HL-60/S4 (cell line): ENCODE measurements around the gene NDRG4.

Experiments
- in situ Hi-C: fragments of 300-500 bp; cut with MboI; formaldehyde crosslinking; loops from 2 replicates; pipeline ENCODE4 v1.14.3; 2022; ENCODE audit warnings: low sequenced_read_pairs

NDRG4 gene

DNA sequence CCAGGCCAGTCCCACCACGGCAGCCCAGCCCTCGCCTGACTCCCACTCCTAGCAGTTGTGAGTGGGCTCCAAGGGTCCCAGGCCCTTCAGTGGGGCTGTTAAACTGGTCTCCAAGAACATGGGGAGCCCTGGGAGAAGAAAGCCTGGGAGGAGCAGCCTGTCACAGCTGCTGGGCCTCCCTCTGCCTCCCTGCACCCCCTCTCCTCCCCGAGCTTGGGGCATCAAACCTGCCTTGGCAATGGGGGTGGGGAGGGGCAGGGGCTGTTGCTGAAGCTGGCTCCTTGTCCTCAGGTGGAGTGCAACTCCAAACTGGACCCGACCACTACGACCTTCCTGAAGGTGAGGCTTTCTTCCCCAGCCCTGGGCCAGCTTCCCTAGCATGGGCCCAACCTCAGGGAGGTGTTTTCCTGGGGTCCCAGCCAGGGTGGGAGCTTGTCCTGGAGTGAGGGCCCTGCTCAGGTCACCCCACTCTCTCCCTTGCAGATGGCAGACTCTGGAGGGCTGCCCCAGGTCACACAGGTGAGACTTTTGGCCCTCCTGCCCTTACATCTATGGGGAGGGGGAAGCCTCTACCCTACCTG, 8.8 kb downstream of the NDRG4 start:
- in situ Hi-C loops, result no loop called here

DNA sequence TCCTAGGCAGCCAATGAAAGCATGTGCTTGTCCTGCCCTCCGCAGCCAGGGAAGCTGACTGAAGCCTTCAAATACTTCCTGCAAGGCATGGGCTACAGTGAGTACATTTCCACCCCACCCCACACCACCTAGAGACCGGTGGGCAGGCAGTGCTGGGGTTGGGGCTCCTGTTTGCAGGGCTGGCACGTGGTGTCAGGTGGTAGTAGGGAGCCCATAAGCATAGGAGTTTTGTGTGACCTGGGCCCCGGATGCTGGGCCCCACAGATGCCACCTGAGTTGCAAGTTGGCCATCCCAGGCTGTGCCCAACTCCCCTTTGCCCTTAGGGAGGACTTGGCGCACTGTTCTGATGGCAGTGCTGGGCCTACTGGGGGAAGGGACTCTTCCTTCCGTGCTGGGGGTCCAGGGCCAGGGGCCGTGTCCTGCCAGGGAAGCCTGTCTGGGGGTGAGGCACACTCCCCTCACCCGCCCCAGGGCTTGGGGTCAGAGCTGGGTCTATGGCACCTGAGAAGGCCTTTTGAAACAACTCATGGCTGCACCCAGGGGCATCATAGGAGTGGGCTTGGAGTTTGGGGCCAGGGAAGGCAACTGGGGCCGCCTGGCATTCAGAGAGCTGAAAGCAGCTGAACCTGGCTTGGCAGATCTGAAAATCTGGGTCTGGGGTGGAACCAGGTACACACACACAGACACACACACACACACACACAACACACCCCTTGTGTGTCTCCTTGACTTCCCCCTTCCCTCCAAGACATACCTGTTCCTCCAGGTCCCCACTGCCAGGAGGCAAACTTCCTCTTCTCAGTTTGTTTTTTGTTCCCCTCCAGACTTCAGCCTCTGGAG, 9.5 kb downstream of the NDRG4 start:
- in situ Hi-C loops, result no loop called here

DNA sequence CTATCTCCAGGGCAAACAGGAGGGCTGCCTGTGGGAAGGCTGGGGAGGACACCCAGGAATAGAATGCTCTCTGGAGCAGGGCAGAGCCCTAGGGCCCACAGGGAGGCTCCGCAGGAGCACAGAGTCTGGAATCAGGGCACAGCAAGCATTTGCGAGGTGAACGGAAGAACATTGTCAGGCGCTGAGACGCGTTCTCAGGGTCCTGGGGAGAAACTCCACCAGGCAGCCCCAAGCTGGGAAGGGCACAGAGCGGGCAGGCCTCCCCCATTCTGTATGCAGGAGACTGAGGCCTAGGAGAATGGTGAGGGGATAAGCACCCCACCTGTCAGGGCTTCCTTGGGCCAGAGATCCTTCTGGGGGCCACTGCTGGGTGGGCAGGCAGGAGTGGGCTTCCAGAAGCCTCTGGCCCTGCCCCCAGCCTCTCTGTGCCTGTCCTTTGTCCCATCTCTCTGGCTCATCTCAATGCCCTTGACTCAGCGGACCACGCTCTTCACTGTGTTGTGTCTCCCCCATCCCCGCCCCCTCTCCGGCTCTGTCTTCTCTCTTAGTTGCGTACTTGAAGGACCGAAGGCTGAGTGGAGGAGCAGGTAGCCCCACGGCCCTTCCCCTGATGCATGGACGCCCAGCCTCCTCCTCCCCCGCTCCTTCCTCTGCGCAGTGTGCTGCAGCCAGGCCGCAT, 10.3 kb downstream of the NDRG4 start:
- in situ Hi-C loops, result no loop called here

DNA sequence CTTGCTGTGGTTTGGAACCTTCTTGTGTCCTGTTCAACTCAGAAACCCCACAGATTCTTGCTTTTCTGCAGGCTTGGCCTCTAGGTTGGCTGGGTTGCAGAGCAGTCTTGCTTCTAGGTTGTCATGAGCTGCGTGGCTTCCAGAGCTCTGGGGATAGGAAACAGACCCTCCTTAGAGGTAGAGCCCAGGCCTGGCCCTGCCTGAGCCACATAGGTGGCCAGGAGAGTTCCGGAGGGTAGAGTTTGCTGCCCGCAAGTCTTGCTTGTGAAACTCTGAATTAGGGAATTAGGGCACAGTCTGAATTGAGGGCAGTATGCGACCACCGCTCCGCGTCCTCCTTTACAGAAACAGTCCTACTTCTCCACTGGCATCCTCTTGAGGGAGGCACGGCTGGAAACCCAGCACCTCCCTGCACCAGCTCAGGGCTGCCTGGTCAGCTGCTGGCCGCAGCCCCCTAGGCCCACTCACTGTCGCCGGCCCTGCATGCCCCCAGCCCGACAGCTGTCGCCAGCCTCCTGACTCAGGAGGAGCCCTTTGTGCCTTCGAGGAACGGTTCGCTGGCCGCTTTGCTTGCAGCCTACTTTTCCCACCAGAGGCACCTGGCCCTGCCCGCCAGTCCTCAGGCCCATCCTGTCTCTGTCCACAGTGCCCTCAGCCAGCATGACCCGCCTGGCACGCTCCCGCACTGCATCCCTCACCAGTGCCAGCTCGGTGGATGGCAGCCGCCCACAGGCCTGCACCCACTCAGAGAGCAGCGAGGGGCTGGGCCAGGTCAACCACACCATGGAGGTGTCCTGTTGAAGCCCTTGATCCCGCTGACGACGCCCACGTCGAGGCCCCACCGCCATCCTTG, 11.1 kb downstream of the NDRG4 start:
- in situ Hi-C loops, result no loop called here

DNA sequence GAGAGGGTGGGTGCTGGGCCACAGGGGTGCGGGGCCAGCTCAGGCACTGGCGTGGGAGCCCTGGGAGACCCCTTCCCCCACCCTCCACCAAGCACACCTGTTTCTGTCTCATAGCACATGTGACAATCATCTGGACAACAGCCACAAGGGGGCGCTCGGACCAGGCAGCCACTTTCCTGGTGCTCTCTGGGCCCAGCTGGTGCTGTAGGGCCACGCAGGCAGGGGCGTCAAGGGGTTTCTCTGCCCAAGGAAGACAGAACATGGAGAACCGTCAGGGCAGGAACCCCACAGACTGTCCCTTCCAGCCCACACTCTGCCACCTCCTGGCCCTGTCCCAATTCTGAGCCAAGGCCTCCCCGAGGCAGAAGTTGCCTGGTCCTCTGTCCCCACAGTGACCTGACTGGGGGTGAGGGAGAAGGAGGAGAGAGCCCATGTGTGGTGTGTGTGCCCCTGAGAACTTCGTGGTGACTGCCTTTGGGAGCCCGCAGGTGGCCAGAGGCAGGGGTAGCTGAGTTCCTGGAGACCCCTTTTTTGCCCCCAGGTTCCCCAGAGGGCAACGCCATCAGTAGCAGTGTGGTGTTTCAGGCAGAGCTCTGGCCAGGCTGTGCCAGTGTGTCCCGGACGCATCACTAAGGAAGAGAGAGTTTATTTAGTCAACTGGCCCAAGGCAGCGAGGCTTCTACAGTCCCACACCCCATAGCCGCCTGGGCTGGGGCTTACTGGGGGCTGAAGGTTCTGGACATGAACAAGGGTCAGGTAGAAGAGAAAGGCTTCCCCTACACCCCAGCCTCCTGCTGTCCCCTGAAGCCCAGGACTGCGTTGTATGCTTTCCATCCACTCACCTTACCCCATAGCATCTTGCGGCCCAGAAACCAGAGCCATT, 12.2 kb downstream of the NDRG4 start:
- in situ Hi-C loops, result no loop called here

DNA sequence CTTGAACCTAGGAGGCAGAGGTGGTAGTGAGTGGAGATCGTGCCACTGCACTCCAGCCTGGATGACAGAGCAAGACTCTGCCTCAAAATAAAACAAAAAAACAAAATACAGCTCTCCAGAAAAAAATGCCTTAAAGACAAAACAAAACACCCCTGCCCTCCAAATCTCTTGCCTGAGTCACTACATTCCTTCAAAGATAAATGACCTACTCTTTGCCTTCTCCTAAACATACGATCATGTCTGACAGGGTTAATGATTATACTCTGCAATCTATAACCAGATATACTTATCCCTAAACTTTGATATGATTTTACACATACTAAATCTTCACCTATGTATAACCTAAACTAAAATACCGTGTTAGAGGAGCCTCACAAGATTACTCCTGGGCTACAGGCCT, 13.9 kb downstream of the NDRG4 start:
- in situ Hi-C loops, result no loop called here

DNA sequence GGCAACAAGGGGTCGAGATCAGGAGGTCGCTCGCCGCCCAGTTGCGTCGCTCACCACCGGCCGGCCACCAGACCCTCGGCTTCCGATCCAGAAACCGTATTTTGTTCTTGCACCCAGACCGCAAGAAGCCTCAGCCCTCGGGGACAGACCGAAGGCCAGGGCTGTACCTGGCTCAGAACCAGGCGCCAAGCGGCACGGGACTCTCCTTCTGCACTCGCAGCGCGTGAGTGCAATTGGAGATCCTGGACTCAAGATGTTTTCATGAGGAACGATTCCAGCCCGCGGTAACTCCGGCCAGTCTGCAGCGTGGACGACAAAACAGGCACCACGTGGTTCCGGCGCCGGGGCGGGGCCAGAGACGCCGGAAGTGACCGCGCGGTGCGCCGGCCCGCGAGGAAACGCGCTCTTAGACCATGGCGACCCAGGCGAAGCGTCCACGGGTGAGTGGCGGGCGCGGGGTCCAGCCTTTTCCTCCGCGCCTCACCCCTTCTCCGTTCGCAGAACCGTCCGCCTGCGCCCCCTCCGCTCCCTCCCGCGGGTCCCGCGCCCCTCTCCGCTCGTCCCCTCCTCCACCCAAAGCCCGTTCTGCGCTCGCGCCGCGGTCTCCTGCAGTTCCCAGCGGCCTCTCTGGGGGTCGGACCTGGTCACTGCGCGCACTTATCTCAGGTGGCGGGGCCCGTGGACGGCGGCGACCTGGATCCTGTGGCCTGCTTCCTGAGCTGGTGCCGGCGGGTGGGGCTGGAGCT, 15.4 kb downstream of the NDRG4 start, which contains the start of gene SETD6:
TSS of gene SETD6 (plus strand) at position 393 of the 746 bp plus-strand sequence. CDS start at position 414, 21 bp downstream.
- in situ Hi-C loops, result no loop called here

DNA sequence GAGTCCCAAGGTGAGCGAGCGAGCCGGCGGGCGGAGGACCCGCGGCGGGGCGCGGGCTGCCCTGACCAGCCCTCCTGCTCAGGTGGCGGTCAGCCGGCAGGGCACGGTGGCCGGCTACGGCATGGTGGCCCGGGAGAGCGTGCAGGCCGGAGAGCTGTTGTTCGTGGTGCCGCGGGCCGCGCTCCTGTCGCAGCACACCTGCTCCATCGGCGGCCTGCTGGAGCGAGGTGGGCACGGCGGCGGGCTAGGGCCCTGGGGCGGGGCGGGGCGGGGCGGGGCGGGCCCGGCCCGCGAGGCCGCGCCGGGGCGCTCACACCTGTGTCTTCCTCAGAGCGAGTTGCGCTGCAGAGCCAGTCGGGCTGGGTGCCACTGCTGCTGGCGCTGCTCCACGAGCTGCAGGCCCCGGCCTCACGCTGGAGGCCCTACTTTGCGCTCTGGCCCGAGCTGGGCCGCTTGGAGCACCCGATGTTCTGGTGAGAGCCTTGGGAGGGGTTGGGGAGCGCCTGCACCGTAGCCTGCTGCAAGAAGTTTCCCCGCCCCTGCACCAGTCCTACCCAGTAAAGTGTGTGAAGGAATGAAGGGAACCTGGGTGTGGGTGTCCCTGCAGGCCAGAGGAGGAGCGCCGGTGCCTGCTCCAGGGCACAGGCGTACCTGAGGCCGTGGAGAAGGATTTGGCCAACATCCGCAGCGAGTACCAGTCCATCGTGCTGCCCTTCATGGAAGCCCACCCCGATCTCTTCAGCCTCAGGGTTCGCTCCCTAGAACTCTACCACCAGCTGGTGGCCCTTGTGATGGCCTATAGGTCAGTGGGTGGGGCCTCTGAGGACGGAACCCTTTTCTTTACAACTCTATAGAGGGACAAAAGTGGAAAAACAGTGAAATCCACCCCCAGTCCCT, 16.2 kb downstream of the NDRG4 start:
- in situ Hi-C loops, result no loop called here

DNA sequence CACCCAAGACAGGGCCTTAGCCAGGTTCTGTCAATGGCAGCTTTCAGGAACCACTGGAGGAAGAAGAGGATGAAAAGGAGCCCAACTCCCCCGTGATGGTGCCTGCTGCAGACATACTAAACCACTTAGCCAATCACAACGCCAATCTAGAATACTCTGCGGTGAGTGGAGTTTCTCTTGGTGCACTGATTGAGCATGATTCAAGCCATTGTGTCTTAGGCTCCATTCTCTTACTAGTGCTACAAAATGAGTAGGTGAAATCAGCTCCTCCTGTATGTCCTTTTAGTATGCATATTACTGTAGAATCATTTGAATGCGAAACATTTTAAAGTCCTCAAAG, 16.8 kb downstream of the NDRG4 start:
- in situ Hi-C loops, result no loop called here

DNA sequence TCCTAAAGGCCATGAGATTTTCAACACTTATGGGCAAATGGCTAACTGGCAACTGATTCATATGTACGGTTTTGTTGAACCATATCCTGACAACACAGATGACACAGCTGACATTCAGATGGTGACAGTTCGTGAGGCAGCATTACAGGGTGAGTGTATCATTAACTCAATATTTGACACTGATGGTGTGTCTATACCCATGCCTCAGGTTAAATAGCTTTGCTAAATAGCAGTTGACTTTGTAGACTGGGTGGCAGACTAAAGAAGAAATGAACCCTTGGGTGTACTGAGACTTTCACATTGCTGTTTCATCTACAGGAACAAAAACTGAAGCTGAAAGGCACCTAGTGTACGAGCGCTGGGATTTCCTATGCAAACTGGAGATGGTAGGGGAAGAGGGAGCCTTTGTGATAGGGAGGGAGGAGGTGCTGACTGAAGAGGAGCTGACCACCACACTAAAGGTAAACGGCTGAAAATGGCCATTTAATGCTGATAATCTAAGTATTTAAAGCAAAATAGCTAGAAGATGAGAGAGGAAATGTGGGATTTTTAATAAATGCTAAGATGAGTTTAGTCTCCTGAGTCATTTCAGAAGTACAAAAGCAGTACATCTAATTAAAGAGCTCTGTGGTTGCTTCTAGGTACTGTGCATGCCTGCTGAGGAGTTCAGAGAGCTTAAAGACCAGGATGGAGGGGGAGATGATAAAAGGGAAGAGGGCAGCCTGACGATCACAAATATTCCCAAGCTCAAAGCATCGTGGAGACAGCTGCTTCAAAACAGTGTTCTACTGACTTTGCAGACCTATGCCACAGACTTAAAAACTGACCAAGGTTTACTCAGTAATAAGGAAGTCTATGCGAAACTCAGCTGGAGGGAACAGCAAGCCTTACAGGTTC, 18.4 kb downstream of the NDRG4 start:
- in situ Hi-C loops, result no loop called here

DNA sequence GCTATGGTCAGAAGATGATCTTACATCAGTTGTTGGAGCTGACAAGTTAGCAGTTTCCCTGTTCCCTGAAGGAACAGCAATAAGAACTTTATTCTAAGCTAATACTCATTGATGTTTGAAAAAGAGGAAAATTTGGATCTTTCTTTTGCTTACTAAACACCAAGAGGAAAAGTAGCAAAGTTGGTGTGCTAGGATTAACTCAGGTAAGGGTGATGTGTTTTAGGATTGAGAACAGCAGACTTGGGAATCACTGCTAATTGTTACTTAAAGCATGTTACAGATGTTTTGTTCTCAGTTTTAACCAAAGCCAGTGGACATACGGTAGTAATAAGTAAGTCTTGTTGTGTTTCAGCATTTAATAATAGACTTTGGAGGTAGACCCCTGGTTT, 19.0 kb downstream of the NDRG4 start:
- in situ Hi-C loops, result no loop called here

DNA sequence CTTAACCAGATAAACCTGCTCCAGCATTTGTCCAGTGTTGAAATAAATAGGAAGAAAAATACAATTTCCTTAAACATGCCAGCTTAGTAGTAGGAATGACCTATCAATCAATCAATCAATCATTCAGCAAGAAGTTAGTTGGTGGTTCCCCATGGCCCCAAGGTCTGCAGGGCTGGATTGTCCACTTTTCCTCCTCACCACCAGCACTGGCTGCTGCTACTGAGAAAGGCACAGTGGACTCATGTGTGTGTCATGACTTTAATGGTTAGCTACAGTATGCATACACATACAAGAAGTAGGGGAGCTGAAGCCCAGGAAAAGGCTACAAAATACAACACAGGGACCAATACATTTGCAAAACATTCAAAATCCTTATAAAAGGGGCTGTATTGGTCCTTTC, 19.8 kb downstream of the NDRG4 start:
- in situ Hi-C loops, result no loop called here

DNA sequence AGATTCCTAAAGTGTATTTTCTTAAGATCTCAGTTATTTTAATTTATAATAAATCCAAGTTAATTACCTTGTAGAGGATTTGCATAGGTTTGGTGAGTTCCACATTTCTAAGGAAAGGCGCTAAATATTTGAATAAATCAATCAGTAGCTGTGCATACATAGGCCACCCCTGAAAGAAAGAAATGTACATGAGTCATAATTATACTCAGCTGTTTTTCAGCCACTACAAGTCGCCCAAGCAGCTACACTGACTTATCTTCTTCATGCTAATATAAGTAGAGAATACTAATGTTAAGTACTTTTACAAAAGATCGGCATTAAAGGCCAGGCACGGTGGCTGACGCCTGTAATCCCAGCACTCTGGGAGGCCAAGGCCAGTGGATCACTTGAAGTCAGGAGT, 30.2 kb downstream of the NDRG4 start:
- in situ Hi-C loops, result no loop called here

DNA sequence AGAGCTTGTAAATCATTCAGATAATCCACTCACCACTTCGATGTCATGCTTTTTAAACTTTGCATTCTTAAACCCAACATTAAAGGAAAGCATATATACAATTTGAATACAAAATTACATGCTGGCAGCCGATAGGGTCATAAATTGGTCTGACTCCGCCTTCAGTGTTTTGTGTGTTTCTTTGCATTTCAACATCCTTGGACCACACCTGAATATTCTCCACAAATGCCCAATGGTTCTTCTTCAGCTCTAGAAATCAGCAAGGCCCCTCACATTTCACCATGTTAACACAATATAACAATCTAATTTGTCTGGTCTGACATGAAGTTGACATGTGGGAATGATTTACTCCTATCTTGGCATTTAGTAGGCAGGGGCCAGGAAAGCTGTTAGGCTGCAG, 32.5 kb downstream of the NDRG4 start:
- in situ Hi-C loops, result no loop called here

DNA sequence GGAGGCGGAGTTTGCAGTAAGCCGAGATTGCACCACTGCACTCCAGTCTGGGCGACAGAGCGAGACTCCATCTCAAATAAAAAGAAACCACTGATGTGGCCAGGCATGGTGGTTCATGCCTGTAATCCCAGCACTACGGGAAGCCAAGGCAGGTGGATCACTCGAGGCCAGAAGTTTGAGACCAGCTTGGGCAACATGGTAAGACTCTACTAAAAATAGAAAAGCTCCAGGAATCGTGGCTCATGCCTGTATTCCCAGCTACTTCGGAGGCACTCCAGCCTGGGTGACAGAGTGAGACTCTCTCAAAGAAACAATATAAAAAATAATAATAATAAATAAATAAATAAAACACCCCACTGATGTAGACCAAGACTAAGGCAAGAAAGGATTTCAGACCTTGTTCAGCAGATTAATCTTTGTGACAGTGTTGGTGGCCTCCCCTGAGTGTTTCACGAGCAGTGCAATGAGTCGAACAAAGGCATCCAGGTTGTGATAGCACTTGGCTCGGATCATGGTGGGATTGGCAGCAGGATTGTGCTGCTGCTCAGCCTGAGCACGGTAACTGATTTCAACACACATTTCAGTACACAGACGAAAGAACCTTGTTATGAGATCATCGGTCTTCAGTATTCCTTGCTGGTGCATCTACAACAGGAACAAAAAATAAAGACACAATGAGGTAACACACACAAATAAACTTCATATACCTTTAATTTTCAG, 34.0 kb downstream of the NDRG4 start:
- in situ Hi-C loops, result no loop called here

DNA sequence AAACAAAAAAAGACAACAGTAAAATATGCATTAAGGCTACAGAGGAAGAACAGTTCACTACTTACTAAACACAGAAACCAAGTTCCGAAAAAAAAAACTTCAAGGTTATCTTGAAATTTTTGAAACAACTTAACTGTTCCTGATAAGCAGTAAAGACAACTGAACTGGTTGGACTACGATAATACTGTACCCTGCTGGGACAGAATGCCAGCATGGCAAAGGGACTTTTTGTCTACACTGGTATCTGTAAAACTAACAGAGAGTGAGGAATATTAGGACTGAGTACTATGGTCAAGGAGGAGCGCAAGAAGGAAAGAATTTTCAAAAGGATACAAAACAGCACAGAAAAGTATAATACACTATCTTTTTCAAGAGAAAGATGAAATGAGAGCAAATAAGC, 35.2 kb downstream of the NDRG4 start:
- in situ Hi-C loops, result no loop called here

DNA sequence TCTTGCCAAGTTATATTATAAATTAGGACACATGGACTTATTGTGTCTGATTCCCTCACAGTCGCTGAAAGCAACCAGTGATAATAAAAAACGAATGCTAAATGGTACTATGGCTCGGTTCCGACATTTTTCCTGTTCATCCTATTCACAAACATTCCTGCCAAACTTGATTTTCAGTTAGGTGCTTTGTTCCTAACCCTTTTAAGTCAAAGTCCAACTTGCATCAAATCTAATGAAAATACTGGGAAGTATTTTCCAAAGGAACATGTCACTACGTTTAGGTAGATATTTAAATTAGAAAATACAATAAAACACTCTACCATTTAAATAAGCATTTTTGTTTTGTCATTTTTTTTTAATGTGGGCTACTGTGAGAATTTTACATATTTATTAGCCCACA, 36.3 kb downstream of the NDRG4 start:
- in situ Hi-C loops, result no loop called here
